GM21390 (cell line): ENCODE results near the gene VPREB1.
"Not testable (repeated sequence)": the region's sequence is repeated elsewhere in the genome, so short reads cannot be mapped to it uniquely, and the experiment has no call there.

ENCODE experiments used
- ATAC-seq: cut with Tn5 transposase; IDR thresholded peaks from one replicate; pipeline ENCODE4 v1.9.1; 2021; ENCODE audit not compliant: unreplicated experiment

VPREB1 gene

DNA sequence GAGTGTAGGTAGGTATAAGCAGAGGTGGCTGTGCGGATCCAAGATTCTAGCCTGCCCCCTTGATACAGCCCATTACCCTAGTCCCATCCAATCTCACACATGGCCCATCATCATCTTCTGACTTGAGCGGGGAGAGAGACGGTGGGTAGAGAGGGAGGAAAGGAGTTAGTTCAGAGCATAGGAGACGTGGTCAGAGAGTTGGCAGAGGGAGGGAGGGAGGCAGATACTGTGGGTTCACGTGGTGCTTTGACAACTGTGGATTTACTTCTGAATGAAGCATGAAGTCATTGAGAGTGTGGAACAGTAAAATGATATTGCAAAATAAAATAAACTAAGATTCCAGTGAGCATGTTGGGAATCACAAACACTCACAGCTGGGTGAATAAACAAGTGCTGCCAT is 31.4 kb upstream of the VPREB1 start:
- ATAC-seq: no peak

DNA sequence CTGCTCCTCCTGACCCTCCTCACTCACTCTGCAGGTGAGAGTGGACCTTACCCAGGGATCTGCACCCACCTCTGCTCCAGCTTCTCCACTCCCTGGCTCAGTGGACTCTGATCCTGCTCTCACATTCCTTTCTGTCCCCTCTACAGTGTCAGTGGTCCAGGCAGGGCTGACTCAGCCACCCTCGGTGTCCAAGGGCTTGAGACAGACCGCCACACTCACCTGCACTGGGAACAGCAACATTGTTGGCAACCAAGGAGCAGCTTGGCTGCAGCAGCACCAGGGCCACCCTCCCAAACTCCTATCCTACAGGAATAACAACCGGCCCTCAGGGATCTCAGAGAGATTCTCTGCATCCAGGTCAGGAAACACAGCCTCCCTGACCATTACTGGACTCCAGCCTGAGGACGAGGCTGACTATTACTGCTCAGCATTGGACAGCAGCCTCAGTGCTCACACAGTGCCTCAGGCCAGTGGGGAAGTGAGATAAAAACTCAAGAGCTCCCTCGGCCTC is 29.7 kb upstream of the VPREB1 start:
- ATAC-seq: no peak

DNA sequence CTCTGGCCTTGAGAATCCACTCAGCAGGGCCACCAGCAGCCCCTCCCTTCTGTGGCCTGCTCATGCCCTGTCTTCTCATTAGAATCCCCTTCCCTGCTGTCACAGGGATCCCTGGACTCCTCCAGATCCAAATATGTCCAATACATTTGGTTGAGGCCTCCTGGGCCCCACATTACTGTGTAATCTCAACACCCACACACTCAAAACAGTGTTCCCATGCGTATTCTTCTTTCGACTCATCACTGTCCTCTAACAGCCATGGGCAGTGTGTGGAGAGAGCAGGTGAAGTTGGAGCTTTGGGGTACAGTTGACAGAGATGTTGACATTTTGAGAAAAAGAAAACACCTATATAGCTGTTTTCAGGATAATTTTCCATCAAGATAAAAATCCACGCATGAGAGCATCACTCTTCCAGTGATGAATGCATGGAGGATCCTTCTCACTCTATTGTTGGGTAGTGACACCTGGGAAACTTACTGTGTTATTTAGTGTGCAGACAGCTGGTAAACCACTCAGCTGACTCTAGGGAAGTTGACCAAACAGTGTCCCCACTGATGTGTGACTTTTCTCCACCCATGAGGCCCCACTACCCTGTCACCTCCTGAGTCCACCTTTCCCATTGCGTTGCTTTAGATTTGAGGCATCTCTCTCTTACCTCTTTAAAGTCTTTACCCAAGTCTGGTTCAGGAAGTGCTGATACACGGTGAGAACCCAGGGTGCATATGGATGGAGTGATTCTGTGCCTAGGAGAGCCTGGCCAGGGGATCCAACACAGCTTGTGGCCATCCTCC is 28.7 kb upstream of the VPREB1 start:
- no peak for ATAC-seq

DNA sequence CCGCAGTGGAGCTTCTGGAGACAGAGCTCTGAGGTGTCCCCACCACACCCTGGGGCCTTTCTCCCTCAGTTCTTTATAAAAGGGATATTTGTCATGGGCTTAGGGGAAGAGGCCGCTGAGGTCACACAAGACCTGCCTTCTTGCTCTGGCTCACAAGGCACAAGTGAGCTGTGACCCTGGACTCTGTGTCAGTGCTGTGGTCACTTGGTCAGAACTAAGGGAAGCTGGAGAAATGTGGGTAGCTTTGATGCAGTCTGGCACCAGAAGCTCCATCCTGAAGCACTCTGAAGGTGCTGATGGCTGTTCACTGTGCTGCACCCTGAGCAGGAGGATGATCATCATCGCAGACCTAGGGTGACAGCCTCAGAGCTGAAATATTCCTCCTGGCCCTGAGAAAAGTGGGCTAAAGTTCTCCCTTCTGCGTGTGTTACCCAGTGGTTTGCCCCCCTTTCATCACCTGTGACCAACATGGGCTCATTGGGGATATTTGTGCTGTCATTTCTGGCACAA is 28.1 kb upstream of the VPREB1 start:
- no peak for ATAC-seq

DNA sequence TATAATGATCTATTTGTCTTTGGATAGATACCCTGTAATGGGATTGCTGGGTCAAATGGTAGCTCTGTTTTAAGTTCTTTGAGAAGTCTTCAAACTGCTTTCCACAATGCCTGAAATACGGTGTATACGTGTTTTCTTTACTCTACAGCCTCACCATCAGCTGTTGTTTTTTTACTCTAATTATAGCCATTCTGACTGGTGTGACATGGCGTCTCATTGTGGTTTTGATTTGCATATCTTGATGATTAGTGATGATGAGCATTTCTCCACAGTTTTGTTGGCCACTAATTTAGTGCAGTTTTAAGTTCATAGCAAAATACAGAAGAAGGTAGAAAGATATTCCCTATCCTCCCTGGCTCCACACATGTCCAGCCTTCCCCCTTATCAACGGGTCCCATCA is 26.3 kb upstream of the VPREB1 start:
- no peak for ATAC-seq

DNA sequence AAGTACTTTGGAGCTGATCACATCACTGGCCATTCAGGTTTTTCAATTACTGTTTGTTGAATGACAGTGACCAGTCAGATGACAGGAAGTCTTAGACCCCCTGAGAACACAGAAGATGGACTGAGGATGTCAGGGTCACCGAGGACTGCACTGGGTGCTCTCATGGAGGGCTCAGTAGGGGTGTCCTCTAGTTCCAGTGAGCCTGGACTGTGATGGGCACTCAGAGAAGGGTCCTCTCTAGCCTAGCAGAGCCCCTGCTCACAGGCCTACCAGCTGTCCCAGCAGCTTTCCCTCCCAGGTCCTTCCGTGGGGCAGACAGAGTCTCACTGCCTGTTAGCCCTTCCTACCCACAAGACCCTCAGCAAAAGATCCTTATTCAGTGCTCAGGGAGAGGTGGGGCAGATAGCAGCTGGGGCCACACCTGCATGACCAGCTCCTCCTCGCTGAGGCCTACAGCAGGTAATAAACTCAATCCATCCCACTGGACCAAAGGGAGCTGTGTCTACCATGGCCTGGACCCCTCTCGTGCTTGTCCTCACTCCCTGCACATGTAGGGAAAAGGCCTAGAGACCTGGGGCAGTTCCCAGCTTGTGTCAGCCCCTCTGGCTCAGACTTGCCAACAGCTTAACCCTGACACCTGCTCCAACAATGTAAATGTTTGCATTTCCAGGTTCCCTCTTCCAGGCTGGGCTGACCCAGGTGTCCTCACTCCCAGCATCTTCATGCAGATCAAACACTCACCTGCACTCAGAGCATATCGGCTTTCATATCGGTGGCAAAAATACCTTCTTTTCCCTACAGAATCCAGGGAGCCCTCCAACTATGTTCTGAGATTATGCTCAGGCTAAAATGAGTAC is 25.2 kb upstream of the VPREB1 start:
- ATAC-seq: no peak

DNA sequence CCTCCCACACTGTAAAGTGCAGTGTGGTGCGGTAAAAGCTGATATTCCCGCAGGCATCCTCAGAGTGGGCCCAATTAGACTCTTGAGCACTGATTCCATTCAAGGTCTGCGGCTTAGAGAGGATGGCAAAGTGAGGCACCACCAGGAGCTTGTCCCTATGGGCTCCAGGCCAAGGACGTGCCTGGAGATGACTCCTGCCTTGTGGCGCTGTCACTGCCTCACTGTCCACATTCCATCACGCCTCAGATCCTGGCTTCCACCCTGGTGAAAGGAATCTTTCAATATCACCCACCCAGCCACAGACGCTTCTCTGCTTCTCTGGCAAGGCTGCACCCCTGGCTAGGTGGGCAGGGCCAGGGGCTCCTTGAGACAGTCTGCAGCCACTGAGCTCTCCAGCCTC is 23.5 kb upstream of the VPREB1 start:
- ATAC-seq: not testable (repeated sequence)

DNA sequence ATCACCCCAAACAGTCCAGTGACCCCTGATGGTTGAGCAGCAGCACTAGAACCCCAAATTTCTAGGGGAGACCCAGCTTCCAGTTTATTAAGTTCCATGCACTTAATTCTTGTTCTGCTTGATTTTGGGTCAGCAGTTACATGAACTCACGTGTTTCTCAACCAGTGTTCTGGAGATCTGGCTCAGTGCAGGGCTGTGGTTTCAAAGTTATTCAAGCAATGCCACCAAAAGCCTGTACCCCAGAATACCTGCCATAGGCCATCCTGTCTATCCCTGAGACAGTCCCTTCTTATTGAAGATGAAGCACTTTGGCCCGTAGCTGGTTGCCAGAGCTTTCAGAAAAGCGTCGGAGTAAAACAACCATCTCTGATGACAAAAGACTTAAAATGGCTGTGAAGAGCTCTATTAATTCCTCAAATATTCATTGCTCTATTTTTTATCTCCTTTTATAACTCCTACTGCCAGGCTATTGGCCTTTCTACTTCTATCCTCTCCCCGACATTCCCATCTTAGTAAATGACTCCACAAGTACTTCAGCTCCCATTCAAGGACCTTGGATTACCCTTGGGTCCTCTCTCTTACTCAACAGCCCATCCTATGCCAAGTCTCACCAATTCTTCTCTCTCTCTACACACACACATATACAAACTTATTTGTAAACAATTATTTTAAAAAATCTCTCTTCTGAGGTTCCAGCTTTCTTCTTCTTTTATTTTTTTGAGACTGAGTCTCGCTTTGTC is 18.0 kb upstream of the VPREB1 start:
- ATAC-seq: no peak

DNA sequence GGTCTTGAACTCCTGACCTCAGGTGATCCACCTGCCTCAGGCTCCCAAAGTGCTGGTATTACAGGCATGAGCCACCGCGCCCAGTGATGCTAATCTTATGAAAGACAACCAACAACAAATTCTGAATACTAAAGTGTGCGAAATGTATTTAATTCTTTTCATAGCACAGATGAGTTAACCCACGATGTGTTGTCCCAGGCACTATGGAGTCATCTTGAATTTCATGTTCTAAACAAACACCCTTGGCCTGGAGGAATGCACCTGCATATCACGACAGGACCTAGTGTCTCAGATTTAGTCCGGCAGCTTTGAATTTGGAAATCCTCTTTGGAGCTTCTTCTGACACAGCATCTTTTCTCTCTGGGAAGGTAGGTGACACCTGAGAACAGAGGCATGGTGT is 16.2 kb upstream of the VPREB1 start:
- no peak for ATAC-seq

DNA sequence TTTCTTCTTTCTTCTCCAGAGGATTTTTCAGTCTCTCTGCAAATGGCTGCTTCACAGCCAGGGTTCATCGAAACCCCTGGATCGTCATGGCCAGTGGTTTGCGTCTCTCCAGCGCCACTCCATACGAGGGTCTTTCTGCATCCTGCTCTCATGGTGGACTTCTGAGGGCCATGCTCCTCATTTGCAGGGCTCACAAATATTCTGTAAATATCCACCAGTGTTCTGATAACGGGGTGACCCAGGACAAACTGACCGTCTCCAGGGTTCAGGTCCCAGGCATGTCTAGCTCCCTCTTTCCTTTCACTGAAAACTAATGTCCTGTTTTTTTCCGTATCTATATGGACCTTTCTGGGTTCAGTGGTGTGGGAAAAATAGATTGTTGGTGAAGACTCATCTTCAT is 15.7 kb upstream of the VPREB1 start:
- no peak for ATAC-seq

DNA sequence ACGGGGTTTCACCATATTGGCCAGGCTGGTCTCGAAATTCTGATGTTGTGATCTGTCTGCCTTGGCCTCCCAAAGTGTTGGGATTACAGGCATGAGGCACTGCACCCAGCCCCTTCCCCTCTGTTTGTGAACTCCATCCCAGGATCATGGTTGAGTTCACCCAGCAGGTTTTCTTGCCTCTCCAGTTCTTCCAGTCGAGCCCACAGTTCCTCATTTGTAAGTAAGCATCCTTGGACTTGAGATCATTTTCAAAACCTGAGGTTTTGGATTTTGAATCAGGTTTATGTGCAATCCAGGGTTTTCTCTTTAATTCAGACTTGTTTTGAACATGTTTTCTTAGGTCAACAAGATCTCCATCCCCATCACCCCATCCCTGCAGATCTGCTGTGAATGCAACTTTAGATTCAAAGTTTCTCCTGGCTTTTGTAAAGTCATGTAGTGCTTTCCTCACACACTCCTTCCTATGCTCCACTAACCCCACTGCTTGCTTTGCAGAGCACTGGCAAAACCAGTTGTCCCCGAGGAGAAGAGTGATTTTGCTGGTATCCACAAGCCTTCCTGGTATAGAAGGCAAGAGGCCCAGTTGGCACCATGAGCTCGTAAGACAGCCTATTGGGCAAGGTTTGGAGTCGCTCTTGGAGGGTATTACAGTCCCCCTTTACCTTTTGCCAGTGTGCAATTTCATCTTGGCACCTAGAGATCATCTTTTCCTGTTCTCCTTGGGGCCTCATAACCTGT is 14.7 kb upstream of the VPREB1 start:
- ATAC-seq: no peak

DNA sequence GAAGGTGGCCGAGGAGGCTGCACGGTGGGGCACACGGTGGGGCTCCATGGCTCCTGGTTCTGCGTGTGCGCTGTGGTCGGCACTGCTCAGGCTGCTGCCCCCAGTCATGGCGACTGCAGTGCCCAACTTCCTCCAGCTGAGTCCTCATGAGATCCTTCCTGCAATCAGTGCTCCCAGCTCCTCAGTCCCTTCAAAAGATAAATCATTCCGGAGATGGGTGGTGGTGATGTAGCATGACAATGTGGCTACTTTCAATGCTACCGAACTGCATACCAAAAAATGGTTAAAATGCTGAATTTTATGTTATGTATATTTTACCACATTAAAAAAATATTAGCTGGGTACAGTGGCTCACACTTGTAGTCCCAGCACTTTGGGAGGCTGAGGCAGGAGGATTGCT is 14.1 kb upstream of the VPREB1 start:
- no peak for ATAC-seq

DNA sequence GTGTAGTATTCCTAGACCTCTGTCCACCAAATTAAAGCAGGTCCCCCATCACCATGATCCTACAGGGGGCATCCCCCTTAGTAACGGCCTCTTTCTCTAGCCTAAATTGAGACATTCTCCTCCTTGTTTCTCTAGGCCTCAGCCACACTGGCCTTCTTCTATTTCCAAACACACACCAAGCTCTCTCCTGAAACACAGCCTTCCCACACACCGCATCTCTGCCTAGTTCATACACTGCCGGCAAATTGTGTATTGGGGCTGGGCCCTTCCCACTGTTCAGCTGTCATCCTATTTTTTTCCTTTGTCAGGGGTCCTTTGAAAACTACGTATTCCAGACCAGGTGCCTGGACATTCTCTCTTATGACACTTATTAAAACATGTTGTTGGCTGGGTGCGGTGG is 11.5 kb upstream of the VPREB1 start:
- no peak for ATAC-seq

DNA sequence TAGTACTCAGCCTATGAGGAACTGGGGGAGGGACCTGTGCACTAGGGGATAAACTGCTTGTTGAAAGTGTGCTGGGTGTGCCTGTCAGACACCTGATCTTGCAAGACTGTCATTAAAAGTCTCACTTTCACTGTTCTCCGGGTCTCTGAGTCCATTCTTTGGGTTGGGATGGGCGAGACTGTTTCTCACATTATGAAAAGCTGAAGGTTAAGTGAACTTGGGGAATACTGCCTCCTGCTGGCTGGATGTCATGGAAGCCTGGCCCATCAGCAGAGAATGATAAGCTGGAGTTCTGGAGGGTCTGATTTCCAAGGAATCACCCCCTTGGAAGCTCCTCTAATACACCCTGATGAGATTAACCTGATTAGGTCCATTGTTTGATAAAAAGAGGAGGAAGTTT is 9.0 kb upstream of the VPREB1 start:
- no peak for ATAC-seq

DNA sequence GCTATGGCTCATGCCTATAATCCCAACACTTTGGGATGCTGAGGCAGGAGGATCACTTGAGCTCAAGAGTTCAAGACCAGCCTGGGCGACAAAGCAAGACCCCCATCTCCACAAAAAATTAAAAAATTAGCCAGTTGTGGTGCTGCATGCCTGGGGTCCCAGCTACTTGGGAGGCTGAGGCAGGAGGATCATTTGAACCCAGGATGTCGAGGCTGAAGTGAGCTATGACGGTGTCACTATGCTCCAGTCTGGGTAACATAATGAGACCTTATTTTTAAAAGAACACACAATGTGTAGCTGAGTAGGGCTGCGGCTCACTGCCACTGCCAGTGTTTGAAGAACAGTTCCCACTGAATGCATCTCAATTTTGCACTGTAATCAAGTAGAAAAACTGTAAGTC is 7.1 kb upstream of the VPREB1 start:
- ATAC-seq: no peak

DNA sequence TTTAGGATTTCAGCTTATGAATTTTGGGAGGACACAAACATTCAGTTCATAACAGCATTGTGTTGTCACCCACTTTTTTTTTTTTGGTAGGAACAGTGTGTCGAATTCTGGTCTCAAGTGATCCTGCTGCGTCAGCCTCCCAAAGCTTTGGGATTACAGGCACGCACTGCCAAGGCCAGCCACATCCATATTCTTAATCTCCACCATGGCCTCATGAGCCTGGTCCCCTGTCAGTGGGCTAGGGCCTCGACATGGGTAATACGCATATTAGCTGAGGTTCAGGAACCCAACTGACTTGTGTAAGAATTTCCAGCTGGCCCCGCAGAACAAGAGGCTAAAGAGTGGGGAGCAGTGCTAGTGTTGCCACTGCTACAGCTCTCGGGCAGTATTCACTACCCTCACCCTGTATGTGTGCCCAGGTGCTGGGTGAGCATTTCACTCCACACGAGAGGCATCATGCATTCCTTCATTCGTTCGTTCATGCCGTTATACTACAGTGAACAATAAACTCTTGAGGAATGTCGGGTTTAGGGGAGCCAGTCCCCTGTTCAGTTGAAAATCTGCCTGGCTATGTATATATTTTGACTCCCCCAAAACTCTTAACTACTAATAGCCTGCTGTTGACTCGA is 5.2 kb upstream of the VPREB1 start:
- no peak for ATAC-seq

DNA sequence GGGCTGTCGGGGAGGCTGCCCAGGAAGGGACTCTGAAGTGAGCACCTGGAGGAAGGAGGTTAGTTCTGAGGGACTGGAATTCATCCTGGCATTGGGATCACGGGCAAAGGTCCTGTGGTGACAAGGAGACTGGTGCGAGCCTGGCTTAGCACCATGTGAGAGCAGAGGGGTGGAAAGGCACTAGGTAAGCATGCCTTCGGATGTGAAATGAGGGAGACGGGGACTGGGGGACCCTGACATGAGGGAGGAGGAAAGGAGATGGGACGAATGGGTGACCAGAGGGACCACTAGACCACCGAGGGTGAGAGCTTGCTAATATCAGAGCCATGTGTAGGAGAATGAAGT is 3.1 kb upstream of the VPREB1 start:
- no peak for ATAC-seq

DNA sequence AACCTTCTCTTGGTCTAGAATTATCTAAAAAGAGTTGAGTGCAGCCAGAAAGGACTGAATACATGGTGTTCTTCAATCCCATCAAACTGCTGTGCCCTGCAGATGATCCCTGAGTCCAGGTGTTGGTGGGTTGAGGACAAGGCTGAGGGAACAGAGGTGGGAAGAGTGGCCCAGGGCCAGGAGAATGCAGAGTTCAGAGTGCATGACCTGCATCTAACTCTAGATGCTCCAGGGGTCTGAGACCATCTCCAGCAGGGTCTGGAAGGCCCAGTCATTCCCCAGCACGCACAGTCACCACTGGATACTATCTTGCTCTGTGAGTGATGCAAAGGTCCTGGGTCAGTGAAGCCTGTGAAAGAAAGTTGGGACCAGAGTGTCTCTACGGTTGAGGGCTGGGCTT is 2.1 kb upstream of the VPREB1 start:
- ATAC-seq: no peak

DNA sequence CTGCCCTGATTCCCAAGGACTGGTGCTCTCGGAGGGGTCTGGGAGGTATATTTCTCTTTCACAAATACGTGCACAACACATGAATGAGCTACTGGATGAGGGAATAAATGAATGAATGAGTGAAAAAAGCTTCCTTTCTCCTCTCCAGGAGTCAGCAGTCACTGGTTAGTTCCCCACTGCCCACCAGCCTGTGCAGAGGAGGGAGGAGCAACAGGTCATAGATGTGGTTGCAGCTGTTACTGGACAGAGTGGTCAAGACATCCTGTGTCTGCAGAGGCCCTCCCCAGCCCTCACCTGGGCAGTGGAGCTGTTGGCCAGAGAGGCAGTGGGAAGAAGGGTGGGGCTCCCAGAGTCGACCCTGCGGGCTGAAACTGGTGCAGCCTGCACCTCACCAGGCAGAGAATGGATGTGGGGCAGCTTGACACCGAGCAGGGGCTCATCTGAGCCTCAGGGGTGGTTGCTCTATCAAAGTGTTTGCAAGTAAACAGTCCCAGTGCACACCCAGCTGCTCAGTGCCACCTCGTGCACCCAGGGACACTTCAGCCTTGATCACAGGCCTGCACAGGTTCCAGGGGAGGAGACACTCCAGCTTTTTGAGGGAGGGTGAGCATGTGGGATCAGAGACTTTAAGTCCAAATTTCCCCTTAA is 1.4 kb upstream of the VPREB1 start:
- no peak for ATAC-seq
